H1 (cell line): Measurements from ENCODE around the gene MAGOHB. TPM values are rescaled to one million over a fixed set of nuclear protein-coding genes. Genes with fewer than 3 reads are reported as not detected.

Source experiments
- CTCF ChIA-PET: fragments of 300-600 bp; sonication (Branson Sonifier 250); formaldehyde crosslinking; loops from one replicate; lab custom pipeline; 2021; ENCODE audit not compliant: partially characterized antibody; lab: Charles Lee
- POLR2A ChIA-PET: fragments of 300-600 bp; sonication (Branson Sonifier 250); formaldehyde crosslinking; loops from one replicate; lab custom pipeline; 2021; ENCODE audit warnings: inconsistent platforms; ENCODE audit not compliant: partially characterized antibody; lab: Charles Lee
- DNase-seq, 2 experiments: peaks; one replicate each; pipeline versions ENCODE4 v3.0.0 to v3.0.0-alpha.2; 2010 to 2022; ENCODE audit warnings: low spot score in 2 of 2, low read depth in 1 of 2, mixed read lengths in 1 of 2
- FAIRE-seq: peaks from 2 replicates; lab custom pipeline; 2011; peaks lifted over from hg19 to GRCh38; lab: Jason Lieb, UNC
- H2AFZ ChIP-seq: 2 replicates; pipeline ENCODE4 v1.8.1; 2012; ENCODE audit warnings: low read length, inconsistent platforms
- H2AK5ac ChIP-seq: 2 replicates; pipeline ENCODE4 v1.6.1; 2013; ENCODE audit warnings: low read depth, low read length
- H2BK120ac ChIP-seq: replicated peaks from 2 replicates; pipeline ENCODE3; 2013; ENCODE audit warnings: low read depth, low read length, inconsistent platforms
- H2BK12ac ChIP-seq: 2 replicates; pipeline ENCODE4 v1.6.1; 2013; ENCODE audit warnings: low read depth, low read length
- H2BK15ac ChIP-seq: 2 replicates; pipeline ENCODE4 v1.6.1; 2013; ENCODE audit warnings: low read length
- H2BK20ac ChIP-seq: 2 replicates; pipeline ENCODE4 v1.6.1; 2013; ENCODE audit warnings: low read length
- H2BK5ac ChIP-seq: 2 replicates; pipeline ENCODE4 v1.6.1; 2013; ENCODE audit warnings: low read depth, low read length
- H3K14ac ChIP-seq: 2 replicates; pipeline ENCODE4 v1.6.1; 2013; ENCODE audit warnings: inconsistent platforms; ENCODE audit not compliant: insufficient read length
- H3K18ac ChIP-seq: 2 replicates; pipeline ENCODE4 v1.6.1; 2013; ENCODE audit warnings: low read length; ENCODE audit errors: extremely low read depth
- H3K23ac ChIP-seq: 2 replicates; pipeline ENCODE4 v1.6.1; 2013; ENCODE audit warnings: inconsistent platforms; ENCODE audit not compliant: insufficient read length
- H3K23me2 ChIP-seq: 2 replicates; pipeline ENCODE4 v1.6.1; 2013; ENCODE audit warnings: low read depth, low read length
- H3K27ac ChIP-seq: 2 replicates; pipeline ENCODE4 v1.6.1; 2011; ENCODE audit warnings: low read depth, low read length, inconsistent platforms
- H3K27me3 ChIP-seq, 4 experiments: replicated peaks in 1 of 4; 1 replicate in 1 of 4; 2 replicates in 3 of 4; pipeline versions ENCODE4 v1.6.1 to v1.8.1; 2011 to 2013; ENCODE audit warnings: low read length in 3 of 4, mild to moderate bottlenecking in 3 of 4, inconsistent platforms in 2 of 4, mixed read lengths in 2 of 4, moderate library complexity in 1 of 4; ENCODE audit not compliant: control insufficient read depth in 3 of 4, insufficient read depth in 3 of 4; ENCODE audit errors: extremely low read depth in 1 of 4
- H3K36me3 ChIP-seq, 4 experiments: 2 replicates each; pipeline versions ENCODE4 v1.6.1 to v1.8.1; 2011 to 2013; ENCODE audit warnings: mild to moderate bottlenecking in 4 of 4, low read length in 3 of 4, moderate library complexity in 2 of 4, control low read depth in 1 of 4, inconsistent platforms in 1 of 4; ENCODE audit not compliant: insufficient read depth in 4 of 4, control insufficient read depth in 2 of 4
- H3K4ac ChIP-seq: replicated peaks from 2 replicates; pipeline ENCODE3; 2013; ENCODE audit warnings: low read length, low read depth, mixed read lengths, inconsistent platforms; ENCODE audit not compliant: insufficient read length
- H3K4me1 ChIP-seq, 4 experiments: replicated peaks in 1 of 4; 1 replicate in 1 of 4; 2 replicates in 3 of 4; pipeline versions ENCODE4 v1.6.1 to v1.8.1; 2011 to 2013; ENCODE audit warnings: low read length in 3 of 4, inconsistent platforms in 2 of 4, mixed read lengths in 1 of 4; ENCODE audit not compliant: insufficient read depth in 4 of 4, control insufficient read depth in 3 of 4
- H3K4me2 ChIP-seq, 2 experiments: 2 replicates each; pipeline versions ENCODE4 v1.6.1 to v1.8.1; 2011 to 2013; ENCODE audit warnings: low read depth in 2 of 2, low read length in 2 of 2, control low read depth in 1 of 2, inconsistent platforms in 1 of 2, mild to moderate bottlenecking in 1 of 2; ENCODE audit not compliant: insufficient read depth in 1 of 2
- H3K4me3 ChIP-seq, 4 experiments: fragments of 200-600, 300-600 bp in 1 of 4; sonication (generic), shearing (Covaris generic), sonication (Bioruptor Twin) in 1 of 4; 2 replicates each; pipeline versions ENCODE4 v1.5.1 to v1.8.1; 2011 to 2016; ENCODE audit warnings: low read length in 4 of 4, low read depth in 3 of 4, control low read depth in 2 of 4, inconsistent platforms in 2 of 4, mild to moderate bottlenecking in 2 of 4, mixed read lengths in 1 of 4, moderate library complexity in 1 of 4; ENCODE audit not compliant: insufficient read depth in 2 of 4; ENCODE audit errors: extremely low read depth in 1 of 4
- H3K56ac ChIP-seq: replicated peaks from 2 replicates; pipeline ENCODE3; 2013; ENCODE audit warnings: low read depth, mild to moderate bottlenecking, mixed read lengths, low read length, inconsistent platforms; ENCODE audit not compliant: insufficient read length
- H3K79me1 ChIP-seq: 2 replicates; pipeline ENCODE4 v1.6.1; 2013; ENCODE audit warnings: low read depth, low read length, control low read depth
- H3K79me2 ChIP-seq, 2 experiments: 2 replicates each; pipeline versions ENCODE4 v1.6.1 to v1.8.1; 2012 to 2013; ENCODE audit warnings: low read length in 2 of 2, mild to moderate bottlenecking in 2 of 2, inconsistent platforms in 1 of 2; ENCODE audit not compliant: insufficient read depth in 2 of 2, control insufficient read depth in 1 of 2
- H3K9ac ChIP-seq, 4 experiments: replicated peaks in 1 of 4; 1 replicate in 1 of 4; 2 replicates in 3 of 4; pipeline versions ENCODE4 v1.6.1 to v1.8.1; 2011 to 2013; ENCODE audit warnings: low read depth in 3 of 4, low read length in 3 of 4, control low read depth in 2 of 4, mild to moderate bottlenecking in 2 of 4, moderate library complexity in 2 of 4, inconsistent platforms in 1 of 4; ENCODE audit errors: extremely low read depth in 1 of 4
- H3K9me3 ChIP-seq, 2 experiments: 2 replicates each; pipeline versions ENCODE4 v1.6.1 to v1.8.1; 2012 to 2013; ENCODE audit warnings: mild to moderate bottlenecking in 2 of 2, moderate library complexity in 2 of 2, control low read depth in 1 of 2, inconsistent platforms in 1 of 2, low read depth in 1 of 2, low read length in 1 of 2, mixed read lengths in 1 of 2; ENCODE audit not compliant: insufficient read depth in 2 of 2
- H4K20me1 ChIP-seq, 2 experiments: replicated peaks in 1 of 2; 2 replicates each; pipeline versions ENCODE3 to v1.8.1; 2011 to 2013; ENCODE audit warnings: inconsistent platforms in 2 of 2, low read length in 2 of 2, mild to moderate bottlenecking in 1 of 2; ENCODE audit not compliant: insufficient read depth in 2 of 2, control insufficient read depth in 1 of 2
- H4K5ac ChIP-seq: 2 replicates; pipeline ENCODE4 v1.6.1; 2013; ENCODE audit warnings: low read length, low read depth, mixed read lengths, inconsistent platforms; ENCODE audit not compliant: insufficient read length
- H4K8ac ChIP-seq: 2 replicates; pipeline ENCODE4 v1.8.0; 2013; ENCODE audit warnings: mild to moderate bottlenecking, moderate library complexity, low read length, inconsistent platforms; ENCODE audit not compliant: insufficient read depth; ENCODE audit errors: extremely low read depth
- H4K91ac ChIP-seq: replicated peaks from 2 replicates; pipeline ENCODE3; 2013; ENCODE audit warnings: low read length, mixed read lengths, inconsistent platforms; ENCODE audit not compliant: insufficient read length
- BCL11A ChIP-seq, 2 experiments: IDR thresholded peaks; one replicate each; pipeline ENCODE4 v1.6.1; 2011; ENCODE audit warnings: low read depth in 2 of 2, low read length in 2 of 2, mild to moderate bottlenecking in 2 of 2
- CBX8 ChIP-seq: fragments of 300-800, 300-1000 bp; sonication (generic); IDR thresholded peaks from 2 replicates; pipeline ENCODE4 v1.7.1; 2016; ENCODE audit warnings: low read depth, low read length, borderline replicate concordance
- JUN ChIP-seq: IDR thresholded peaks from 2 replicates; pipeline ENCODE4 v1.6.1; 2011; ENCODE audit warnings: low read depth, mild to moderate bottlenecking, improper control_type of control experiment, low read length
- NANOG ChIP-seq: IDR thresholded peaks from 2 replicates; pipeline ENCODE4 v1.6.1; 2011; ENCODE audit warnings: low read length, low read depth, mild to moderate bottlenecking, inconsistent platforms; ENCODE audit not compliant: insufficient read depth, poor library complexity, severe bottlenecking
- RFX5 ChIP-seq: IDR thresholded peaks from 2 replicates; pipeline ENCODE4 v1.6.1; 2011; ENCODE audit warnings: low read depth, low read length, improper control_type of control experiment, borderline replicate concordance
- SP1 ChIP-seq: IDR thresholded peaks from 2 replicates; pipeline ENCODE4 v1.6.1; 2011; ENCODE audit warnings: low read depth, low read length
- SRF ChIP-seq: IDR thresholded peaks from 2 replicates; pipeline ENCODE4 v1.6.1; 2011; ENCODE audit warnings: mild to moderate bottlenecking, low read depth, low read length, moderate library complexity
- WGBS, 2 experiments: shearing (Covaris generic) in 1 of 2; methylation state at CpG; one replicate each; pipeline versions ENCODE4 v1.1.6 to v1.1.7; 2013 to 2015; ENCODE audit warnings: low lambda C conversion rate in 2 of 2, mixed read lengths in 2 of 2, inconsistent platforms in 1 of 2, low coverage in 1 of 2, missing lambda C conversion rate in 1 of 2; ENCODE audit not compliant: insufficient replicate concordance in 2 of 2, insufficient coverage in 1 of 2, insufficient read length in 1 of 2; ENCODE audit errors: extremely low coverage in 1 of 2, missing lambda C conversion rate in 1 of 2; 5-methylcytosine and 5-hydroxymethylcytosine counted together
- polyA plus RNA-seq, 7 experiments: library from polyadenylated mRNA; depleted of rRNA in 3 of 7; stranded (reverse) in 5 of 7; unstranded in 2 of 7; fragments of >200 nt in 5 of 7; fragments of 200-250 nt in 2 of 7; gene quantifications; 1 replicate in 5 of 7; 2 replicates in 1 of 7; 4 replicates in 1 of 7; pipeline versions ENCODE4 v1.2.1 to v1.2.3, GENCODE V29; 2011 to 2013; ENCODE audit warnings: missing spikeins in 2 of 7, mixed read lengths in 2 of 7
- total RNA-seq: library from RNA; stranded (reverse); fragmentation: NEBNext Ultra II Directional; extraction: Animal tissue kit (Norgen Biotek cat#: 25700); gene quantifications from 2 replicates; pipeline ENCODE4 v1.2.1, GENCODE V29; 2021
- TF ChIP-seq, protein P1 (sequence below), 3 experiments: IDR thresholded peaks; 1 replicate in 2 of 3; 2 replicates in 1 of 3; pipeline versions ENCODE4 v1.5.1 to v1.6.1; 2011; ENCODE audit warnings: low read length in 3 of 3, mild to moderate bottlenecking in 3 of 3, inconsistent platforms in 2 of 3, low read depth in 1 of 3, moderate library complexity in 1 of 3; ENCODE audit not compliant: insufficient read depth in 1 of 3; ENCODE audit errors: control extremely low read depth in 1 of 3

MAGOHB gene
- total and polyA plus RNA-seq, 2 of the 8 experiments (the other 6 are each of a cell fraction or from before 2014, with no cell fraction given), result 21.5 to 53.7 TPM

DNA sequence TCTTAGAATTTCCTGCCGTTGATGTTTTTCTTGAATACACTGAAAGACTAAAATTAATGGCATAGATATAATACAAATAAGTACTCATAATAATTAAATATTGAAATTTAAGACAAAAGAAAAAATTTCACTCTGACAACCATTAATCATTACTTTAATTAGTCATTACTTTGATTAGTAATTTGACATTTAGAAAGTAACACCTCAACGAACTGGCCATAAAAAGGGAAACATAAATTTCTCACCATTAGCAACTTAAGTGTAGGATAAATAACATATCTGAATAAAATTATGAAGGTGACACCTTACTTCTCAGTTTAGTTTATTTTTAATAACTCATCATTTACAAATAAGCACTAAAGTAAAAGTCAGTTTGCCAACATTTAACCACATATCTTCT lies 17.5 kb downstream of the MAGOHB start:
- Histone ChIP-seq H4K91ac (no peak overlapping the region), H2BK15ac (no peak overlapping the region), H3K27me3 (no peaks in the 10 kb centered on the region), H2AK5ac (no peak overlapping the region), H3K14ac (no peak overlapping the region), H3K56ac (no peak overlapping the region), H3K4ac (no peak overlapping the region), H3K9me3 (no peaks in the 10 kb centered on the region), H3K23me2 (no peaks in the 10 kb centered on the region), H3K4me1 (no peaks in the 10 kb centered on the region), H3K23ac (no peak overlapping the region), H3K79me1 (no peaks in the 10 kb centered on the region), H2AFZ (no peak overlapping the region), H2BK5ac (no peak overlapping the region), H3K4me2 (no peak overlapping the region), H2BK120ac (no peak overlapping the region), H4K20me1 (no peaks in the 10 kb centered on the region), H3K18ac (no peak overlapping the region), H3K27ac (no peak overlapping the region), H4K5ac (no peak overlapping the region), H3K36me3 (peaks cover 0 to 20% (median 2%) of the 10 kb centered on the region in 4 experiments; a peak in 4 of 8 replicates), H2BK20ac (no peak overlapping the region), H2BK12ac (no peak overlapping the region), H3K79me2 (no peaks in the 10 kb centered on the region), H4K8ac (no peak overlapping the region), H3K9ac (no peak overlapping the region), H3K4me3 (no peak overlapping the region)
- WGBS, 2 experiments, result 88% methylated on average over 2 of the region's 2 CpGs; no CpG with 5 or more reads in 1 of the 2 experiments
- FAIRE-seq, result no peak
- ChIA-PET POLR2A (no interaction called here), CTCF (interaction anchor here (1.4 kb wide), 1 partner anchor 12 kb away, joined by 4 read pairs; no protein-coding TSS in a partner anchor)
- no peak for DNase-seq
- TF ChIP-seq SRF, result no peak
- no peak for TF ChIP-seq SP1
- TF ChIP-seq RFX5, result no peak
- TF ChIP-seq BCL11A (IDR thresholded peaks at IDR 0.05; ENCODE audit: low read depth in 2 of 2, low read length in 2 of 2), result no peak
- TF ChIP-seq, protein P1, sequence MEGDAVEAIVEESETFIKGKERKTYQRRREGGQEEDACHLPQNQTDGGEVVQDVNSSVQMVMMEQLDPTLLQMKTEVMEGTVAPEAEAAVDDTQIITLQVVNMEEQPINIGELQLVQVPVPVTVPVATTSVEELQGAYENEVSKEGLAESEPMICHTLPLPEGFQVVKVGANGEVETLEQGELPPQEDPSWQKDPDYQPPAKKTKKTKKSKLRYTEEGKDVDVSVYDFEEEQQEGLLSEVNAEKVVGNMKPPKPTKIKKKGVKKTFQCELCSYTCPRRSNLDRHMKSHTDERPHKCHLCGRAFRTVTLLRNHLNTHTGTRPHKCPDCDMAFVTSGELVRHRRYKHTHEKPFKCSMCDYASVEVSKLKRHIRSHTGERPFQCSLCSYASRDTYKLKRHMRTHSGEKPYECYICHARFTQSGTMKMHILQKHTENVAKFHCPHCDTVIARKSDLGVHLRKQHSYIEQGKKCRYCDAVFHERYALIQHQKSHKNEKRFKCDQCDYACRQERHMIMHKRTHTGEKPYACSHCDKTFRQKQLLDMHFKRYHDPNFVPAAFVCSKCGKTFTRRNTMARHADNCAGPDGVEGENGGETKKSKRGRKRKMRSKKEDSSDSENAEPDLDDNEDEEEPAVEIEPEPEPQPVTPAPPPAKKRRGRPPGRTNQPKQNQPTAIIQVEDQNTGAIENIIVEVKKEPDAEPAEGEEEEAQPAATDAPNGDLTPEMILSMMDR (IDR thresholded peaks at IDR 0.05; ENCODE audit: control extremely low read depth in 1 of 3, insufficient read depth in 1 of 3, low read depth in 1 of 3, low read length in 3 of 3), result no peak
- TF ChIP-seq JUN, result no peak
- no peak for TF ChIP-seq CBX8
- TF ChIP-seq NANOG, result no peak
